ENCODE measurements around the gene DCAF17.

The DCAF17 gene

GRCh38 chr2:171407676-171408044 is 26.4 kb upstream of the DCAF17 start:
- no peak for TF ChIP-seq CTCF (IDR thresholded peaks at IDR 0.05; ENCODE audit: control insufficient read depth, insufficient read depth, low read depth, low read length, missing control alignments)
- H3K4me3 ChIP-seq (ENCODE audit: control insufficient read depth, low read depth, low read length) = no peak overlapping the region
- no peak for DNase-seq (ENCODE audit: low read depth)

- peak overlapping the region; percentile 42 for H3K4me3 ChIP-seq (ENCODE audit: control insufficient read depth, low read depth, low read length)
- no peak for DNase-seq (ENCODE audit: low read depth)
Observed at GRCh38 chr2:171409436-171409971, 24.5 kb upstream of the DCAF17 start.

GRCh38 chr2:171410101-171410500 is 23.9 kb upstream of the DCAF17 start:
- no peak for DNase-seq (ENCODE audit: low read depth)
- no peak for TF ChIP-seq CTCF (IDR thresholded peaks at IDR 0.05; ENCODE audit: control insufficient read depth, insufficient read depth, low read depth, low read length, missing control alignments)
- H3K4me3 ChIP-seq (ENCODE audit: control insufficient read depth, low read depth, low read length) = no peak overlapping the region

More at GRCh38 chr2:171409436-171409971, 24.5 kb upstream of the DCAF17 start:
- TF ChIP-seq CTCF (IDR thresholded peaks at IDR 0.05; ENCODE audit: control insufficient read depth, insufficient read depth, low read depth, low read length, missing control alignments) = no peak

GRCh38 chr2:171410624-171411023 is 23.4 kb upstream of the DCAF17 start:
- no peak for TF ChIP-seq CTCF (IDR thresholded peaks at IDR 0.05; ENCODE audit: control insufficient read depth, insufficient read depth, low read depth, low read length, missing control alignments)
- no peak for DNase-seq (ENCODE audit: low read depth)
- no peak overlapping the region for H3K4me3 ChIP-seq (ENCODE audit: control insufficient read depth, low read depth, low read length)

- TF ChIP-seq CTCF (IDR thresholded peaks at IDR 0.05; ENCODE audit: control insufficient read depth, insufficient read depth, low read depth, low read length, missing control alignments) = no peak
- no peak overlapping the region for H3K4me3 ChIP-seq (ENCODE audit: control insufficient read depth, low read depth, low read length)
- DNase-seq (ENCODE audit: low read depth) = no peak
Observed at GRCh38 chr2:171411214-171411613, 22.8 kb upstream of the DCAF17 start.

- no peak for DNase-seq (ENCODE audit: low read depth)
- H3K4me3 ChIP-seq (ENCODE audit: control insufficient read depth, low read depth, low read length) = no peak overlapping the region
- TF ChIP-seq CTCF (IDR thresholded peaks at IDR 0.05; ENCODE audit: control insufficient read depth, insufficient read depth, low read depth, low read length, missing control alignments) = no peak
Observed at GRCh38 chr2:171411791-171412483, 22.1 kb upstream of the DCAF17 start.
